ENCODE data around the gene TMEM187. TPM values are rescaled to one million over a fixed set of nuclear protein-coding genes. Genes with fewer than 3 reads are reported as not detected.

Gene TMEM187
- total RNA-seq, 1 experiment from 2014 or later: 2.8 TPM

DNA sequence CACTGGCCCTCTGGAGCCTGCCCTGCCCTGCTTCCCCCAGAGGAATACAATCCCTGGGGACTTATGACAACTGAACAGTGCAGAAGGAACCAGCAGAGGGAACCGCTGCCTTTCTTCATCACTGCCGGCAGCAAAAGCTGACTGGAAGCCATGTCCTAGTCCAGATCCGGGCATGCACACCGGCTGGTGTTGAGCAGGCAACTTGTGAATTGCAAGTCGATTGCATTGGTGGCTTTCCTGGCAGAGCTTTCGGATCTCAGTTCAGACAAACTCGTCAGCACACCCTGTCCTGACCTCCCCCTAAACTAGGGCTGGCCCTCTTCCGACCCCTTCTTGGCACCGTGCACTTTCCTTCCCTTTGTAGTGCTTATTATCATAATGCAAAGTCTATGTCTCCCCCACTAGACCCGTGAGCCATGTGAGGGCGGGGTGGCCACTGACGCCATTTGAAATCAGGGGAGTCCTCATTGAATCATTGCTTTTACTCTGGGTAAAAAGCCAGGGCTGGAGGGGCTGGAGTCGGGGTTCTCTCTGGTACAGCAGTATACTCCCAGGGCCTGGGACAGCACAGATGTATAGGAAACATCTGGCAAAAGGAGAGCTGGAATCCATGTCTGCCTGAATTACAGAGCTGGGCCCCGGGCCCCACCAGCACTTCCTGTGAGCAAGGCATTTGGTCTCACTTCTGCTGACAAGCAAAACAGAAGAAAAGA is 48.2 kb upstream of the TMEM187 start:
- DNase-seq (ENCODE audit: low spot score): peak; percentile 81
- Histone ChIP-seq H3K4me3 (ENCODE audit: low read depth, low read length, poor library complexity, severe bottlenecking) (peak overlapping the region; percentile 28), H3K27ac (ENCODE audit: low read depth, low read length, poor library complexity, severe bottlenecking) (peak overlapping the region; percentile 71), H3K27me3 (replicated peaks; ENCODE audit: insufficient read depth, low read depth, low read length, poor library complexity) (no peaks in the 10 kb centered on the region), H3K4me1 (ENCODE audit: insufficient read depth, low read length, poor library complexity, severe bottlenecking) (peaks cover 20% of the 10 kb centered on the region), H3K9me3 (ENCODE audit: low read depth, low read length, poor library complexity, severe bottlenecking) (no peaks in the 10 kb centered on the region), H3K36me3 (ENCODE audit: insufficient read depth, low read length, poor library complexity, severe bottlenecking) (no peaks in the 10 kb centered on the region)
- BruUV-seq (replicated peaks): no TSS peak
- ChIA-PET POLR2A (ENCODE audit: low non-redundant PET) (no interaction called here), CTCF (interaction anchor here (1.4 kb wide), 1 partner anchor 23 kb away, joined by 4 read pairs; no protein-coding TSS in a partner anchor)
- intact Hi-C loops (cut with micrococcal nuclease; ENCODE audit: unreplicated experiment): no loop called here
- TF ChIP-seq EZH2 (IDR thresholded peaks at IDR 0.05; ENCODE audit: borderline replicate concordance, low read depth, low read length, poor library complexity, severe bottlenecking): no peak
- TF ChIP-seq, protein P1, sequence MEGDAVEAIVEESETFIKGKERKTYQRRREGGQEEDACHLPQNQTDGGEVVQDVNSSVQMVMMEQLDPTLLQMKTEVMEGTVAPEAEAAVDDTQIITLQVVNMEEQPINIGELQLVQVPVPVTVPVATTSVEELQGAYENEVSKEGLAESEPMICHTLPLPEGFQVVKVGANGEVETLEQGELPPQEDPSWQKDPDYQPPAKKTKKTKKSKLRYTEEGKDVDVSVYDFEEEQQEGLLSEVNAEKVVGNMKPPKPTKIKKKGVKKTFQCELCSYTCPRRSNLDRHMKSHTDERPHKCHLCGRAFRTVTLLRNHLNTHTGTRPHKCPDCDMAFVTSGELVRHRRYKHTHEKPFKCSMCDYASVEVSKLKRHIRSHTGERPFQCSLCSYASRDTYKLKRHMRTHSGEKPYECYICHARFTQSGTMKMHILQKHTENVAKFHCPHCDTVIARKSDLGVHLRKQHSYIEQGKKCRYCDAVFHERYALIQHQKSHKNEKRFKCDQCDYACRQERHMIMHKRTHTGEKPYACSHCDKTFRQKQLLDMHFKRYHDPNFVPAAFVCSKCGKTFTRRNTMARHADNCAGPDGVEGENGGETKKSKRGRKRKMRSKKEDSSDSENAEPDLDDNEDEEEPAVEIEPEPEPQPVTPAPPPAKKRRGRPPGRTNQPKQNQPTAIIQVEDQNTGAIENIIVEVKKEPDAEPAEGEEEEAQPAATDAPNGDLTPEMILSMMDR (conservative IDR thresholded peaks at IDR 0.05; ENCODE audit: low read depth, low read length): peak; percentile 47

DNA sequence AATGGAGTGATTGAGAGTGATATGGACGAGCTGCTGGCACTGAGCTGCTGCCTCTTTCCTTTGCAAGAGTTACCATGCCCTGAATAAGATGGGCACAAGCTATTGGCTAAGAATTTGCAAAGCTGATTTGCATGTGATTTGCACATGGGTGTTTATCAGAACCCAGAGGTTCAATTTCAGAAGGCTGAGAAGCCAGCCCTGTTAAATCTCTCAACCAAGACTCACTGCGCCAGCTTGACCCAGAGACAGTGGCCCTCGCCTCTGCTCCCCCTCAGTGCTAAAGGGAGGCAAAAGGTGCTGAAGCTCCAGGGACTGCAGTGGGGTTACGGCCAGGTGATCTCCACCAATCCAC is 47.2 kb upstream of the TMEM187 start:
- Histone ChIP-seq H3K27ac (ENCODE audit: low read depth, low read length, poor library complexity, severe bottlenecking) (peak overlapping the region; percentile 94), H3K9me3 (ENCODE audit: low read depth, low read length, poor library complexity, severe bottlenecking) (no peaks in the 10 kb centered on the region), H3K36me3 (ENCODE audit: insufficient read depth, low read length, poor library complexity, severe bottlenecking) (no peaks in the 10 kb centered on the region), H3K27me3 (replicated peaks; ENCODE audit: insufficient read depth, low read depth, low read length, poor library complexity) (no peaks in the 10 kb centered on the region), H3K4me1 (ENCODE audit: insufficient read depth, low read length, poor library complexity, severe bottlenecking) (peaks cover 20% of the 10 kb centered on the region), H3K4me3 (ENCODE audit: low read depth, low read length, poor library complexity, severe bottlenecking) (peak overlapping the region; percentile 58)
- ChIA-PET CTCF (interaction anchor here (0.5 kb wide), 1 partner anchor 82 kb away, joined by 5 read pairs; no protein-coding TSS in a partner anchor), POLR2A (ENCODE audit: low non-redundant PET) (no interaction called here)
- BruUV-seq (replicated peaks): TSS peak; percentile 29
- DNase-seq (ENCODE audit: low spot score): no peak
- no peak for TF ChIP-seq EZH2 (IDR thresholded peaks at IDR 0.05; ENCODE audit: borderline replicate concordance, low read depth, low read length, poor library complexity, severe bottlenecking)
- TF ChIP-seq, protein P1 (conservative IDR thresholded peaks at IDR 0.05; ENCODE audit: low read depth, low read length): no peak
- intact Hi-C loops (cut with micrococcal nuclease; ENCODE audit: unreplicated experiment): no loop called here

DNA sequence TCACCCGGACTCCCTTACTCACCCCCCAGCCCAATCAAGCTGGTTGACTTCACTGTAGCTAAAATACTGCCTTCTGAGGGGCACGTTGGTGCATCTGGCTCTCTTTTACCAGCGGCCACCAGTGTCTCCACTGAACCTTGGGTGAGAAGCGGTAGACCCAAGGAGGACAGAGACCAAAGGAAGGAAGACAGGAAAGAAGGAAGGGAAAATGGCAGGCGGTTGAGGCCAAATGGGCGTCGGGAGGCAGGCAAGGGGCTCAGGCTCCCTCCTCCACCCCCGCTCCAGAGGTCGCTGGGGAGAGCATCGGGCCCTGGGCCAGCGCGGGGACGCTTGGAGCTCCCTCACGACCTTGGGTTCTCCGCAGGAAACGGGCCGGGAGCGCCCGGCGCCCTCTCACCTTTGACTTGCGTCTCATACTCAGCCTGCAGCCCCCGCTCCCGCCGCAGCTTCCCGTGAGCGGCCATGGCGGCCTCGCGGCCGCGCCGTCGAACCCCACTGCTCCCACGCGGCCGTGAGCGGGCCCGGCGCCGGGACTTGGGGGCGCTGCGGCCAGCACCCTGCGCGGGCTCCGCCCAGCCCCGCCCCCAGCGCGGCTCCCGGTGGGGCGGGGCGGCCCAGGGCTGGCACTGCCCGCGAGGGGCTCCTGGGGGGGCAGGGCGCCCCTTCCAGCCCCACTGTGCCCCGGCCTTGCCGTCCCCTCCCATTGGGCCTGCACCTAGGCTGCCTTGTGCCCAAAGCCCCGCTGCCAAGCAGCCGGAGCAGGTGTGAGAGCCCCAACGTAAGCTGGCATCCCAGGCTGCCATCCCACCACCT is 46.6 kb upstream of the TMEM187 start, which contains the start of gene ARHGAP4:
Gene ARHGAP4 (minus strand): TSS at position 526 of the 813 bp plus-strand sequence. CDS start 62 bp downstream, at position 464.
- H3K4me3 ChIP-seq (ENCODE audit: low read depth, low read length, poor library complexity, severe bottlenecking): peak within 1 kb of the TSS; percentile 58

More for the DNA sequence above, 46.6 kb upstream of the TMEM187 start, which contains the start of gene ARHGAP4:
- CTCF ChIA-PET: no interaction called here
- H3K27me3 ChIP-seq (replicated peaks; ENCODE audit: insufficient read depth, low read depth, low read length, poor library complexity): no peaks in the 10 kb centered on the region
- TF ChIP-seq, protein P1 (conservative IDR thresholded peaks at IDR 0.05; ENCODE audit: low read depth, low read length): no peak
- no peak for TF ChIP-seq EZH2 (IDR thresholded peaks at IDR 0.05; ENCODE audit: borderline replicate concordance, low read depth, low read length, poor library complexity, severe bottlenecking)
- no peaks in the 10 kb centered on the region for H3K36me3 ChIP-seq (ENCODE audit: insufficient read depth, low read length, poor library complexity, severe bottlenecking)
- intact Hi-C loops (cut with micrococcal nuclease; ENCODE audit: unreplicated experiment): no loop called here
- DNase-seq (ENCODE audit: low spot score): no peak
- H3K9me3 ChIP-seq (ENCODE audit: low read depth, low read length, poor library complexity, severe bottlenecking): no peaks in the 10 kb centered on the region
- BruUV-seq (replicated peaks): no TSS peak
- H3K27ac ChIP-seq (ENCODE audit: low read depth, low read length, poor library complexity, severe bottlenecking): peak within 1 kb of the TSS; percentile 94
- POLR2A ChIA-PET (ENCODE audit: low non-redundant PET): no interaction called here
- peaks cover 20% of the 10 kb centered on the region for H3K4me1 ChIP-seq (ENCODE audit: insufficient read depth, low read length, poor library complexity, severe bottlenecking)
